NCI-H128 (cell line): ENCODE results near the gene HDHD5.

ENCODE experiments used
- DNase-seq: peaks from one replicate; lab custom pipeline; 2025; ENCODE audit not compliant: unreplicated experiment; lab: John Stamatoyannopoulos, UW

The HDHD5 gene

DNA sequence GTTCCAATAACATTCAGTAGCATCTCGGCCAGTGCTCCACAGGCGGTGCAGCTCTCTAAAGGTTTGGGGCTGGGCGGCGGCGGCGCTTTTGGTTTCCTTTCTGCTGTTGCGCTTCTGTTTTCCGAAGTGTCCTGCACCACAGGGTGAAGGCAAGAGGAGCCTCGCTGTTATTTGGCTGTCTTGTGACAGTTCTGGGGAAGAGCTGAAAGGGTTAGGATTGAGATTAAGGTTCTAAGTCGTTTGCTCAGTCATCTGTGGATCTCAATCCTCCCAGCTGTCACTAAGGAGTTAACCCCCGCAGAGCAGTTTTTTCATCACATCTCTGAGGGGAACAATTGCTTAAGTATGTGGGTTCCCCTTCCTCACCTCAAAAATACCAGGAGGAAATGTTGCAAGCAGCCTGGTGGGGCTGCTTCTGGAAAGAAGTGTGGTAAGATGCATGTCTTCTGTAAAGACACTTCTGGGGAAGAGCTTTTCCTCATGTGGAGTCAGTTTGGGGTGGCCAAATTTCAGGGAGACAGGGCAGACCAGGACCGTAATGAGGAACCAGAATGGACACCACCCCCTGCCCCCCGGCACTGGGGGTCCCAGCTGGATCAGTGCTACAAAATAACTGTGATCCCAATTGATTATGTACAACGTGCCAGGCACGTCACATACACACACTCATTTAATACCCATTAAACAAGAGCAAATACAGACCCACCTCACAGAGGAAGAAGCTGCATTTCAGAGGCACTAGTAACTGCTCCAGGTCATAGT is 52.1 kb downstream of the HDHD5 start:
- DNase-seq, result no peak

DNA sequence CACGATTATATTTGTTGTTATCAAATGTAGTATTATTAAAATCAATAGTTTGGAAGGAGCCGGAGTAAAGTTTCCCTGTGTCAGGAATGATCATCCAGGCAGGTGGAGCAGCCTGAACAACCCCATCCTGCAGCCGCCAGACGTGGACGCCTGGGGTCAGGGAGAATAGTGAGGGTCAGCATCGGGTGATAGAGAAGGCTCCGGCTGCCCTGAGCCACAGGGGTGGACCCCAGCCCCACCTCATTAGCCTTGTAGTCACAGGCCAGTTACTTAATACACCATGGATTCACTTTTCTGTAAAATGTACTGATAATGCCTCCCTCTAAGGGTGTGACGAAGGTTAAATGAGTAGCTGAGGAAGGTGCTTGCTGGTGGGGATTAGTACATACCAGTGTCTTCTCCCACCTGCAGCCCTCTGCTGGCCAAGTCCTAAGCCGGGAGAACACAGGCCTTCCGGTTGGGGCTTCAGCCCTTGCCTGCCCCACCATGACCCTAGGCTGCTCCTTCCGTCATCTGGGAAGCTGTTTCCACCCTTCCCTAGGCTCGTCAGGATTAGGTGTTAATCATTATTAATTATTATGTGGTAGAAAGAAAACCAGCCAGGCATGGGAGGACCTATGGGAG is 52.8 kb downstream of the HDHD5 start:
- no peak for DNase-seq

DNA sequence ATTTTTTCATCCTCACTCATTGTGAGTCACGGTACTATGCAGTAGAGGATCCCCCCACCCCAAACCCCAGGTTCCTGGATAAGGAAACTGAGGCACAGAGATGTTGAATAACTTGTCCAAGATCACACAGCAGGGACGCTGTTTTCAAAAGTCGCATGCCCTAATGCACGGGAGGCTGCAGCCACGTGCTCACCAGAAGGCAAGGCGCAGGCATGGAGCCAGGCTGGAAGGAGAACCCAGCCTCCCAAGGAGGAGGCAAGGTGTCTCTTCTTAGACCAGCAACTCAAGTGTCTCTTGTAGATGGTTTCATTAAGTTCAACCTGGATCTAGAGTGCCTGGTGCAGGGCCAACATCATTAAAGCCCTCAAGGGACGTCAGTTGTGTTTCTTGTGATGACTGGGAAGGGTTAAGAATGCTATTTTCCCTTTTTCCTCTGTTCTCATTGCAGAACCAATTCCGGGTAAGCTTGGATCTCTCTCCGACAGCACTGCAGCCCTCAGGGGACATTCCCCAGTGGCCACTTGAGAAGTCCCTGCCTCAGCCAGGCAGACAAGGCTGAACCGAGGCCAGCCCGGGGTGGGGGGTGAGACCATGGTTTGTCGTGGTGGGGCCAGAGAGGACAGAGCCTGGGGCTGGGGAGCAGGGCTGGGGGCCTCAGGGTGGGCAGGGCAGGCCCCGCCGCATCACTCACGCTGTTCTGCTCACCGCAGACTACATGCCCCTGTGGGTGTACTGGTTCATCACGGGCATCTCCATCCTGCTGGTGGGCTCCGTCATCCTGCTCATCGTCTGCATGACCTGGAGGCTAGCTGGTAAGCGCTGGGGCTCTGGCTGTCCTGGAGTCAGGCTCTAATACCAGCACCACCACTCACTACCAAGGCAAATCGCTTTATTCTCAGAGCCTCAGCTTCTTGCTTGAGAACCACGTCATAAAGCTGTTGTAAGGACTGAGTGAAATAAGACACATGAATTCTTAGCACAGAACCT is 53.6 kb downstream of the HDHD5 start:
- DNase-seq, result no peak

DNA sequence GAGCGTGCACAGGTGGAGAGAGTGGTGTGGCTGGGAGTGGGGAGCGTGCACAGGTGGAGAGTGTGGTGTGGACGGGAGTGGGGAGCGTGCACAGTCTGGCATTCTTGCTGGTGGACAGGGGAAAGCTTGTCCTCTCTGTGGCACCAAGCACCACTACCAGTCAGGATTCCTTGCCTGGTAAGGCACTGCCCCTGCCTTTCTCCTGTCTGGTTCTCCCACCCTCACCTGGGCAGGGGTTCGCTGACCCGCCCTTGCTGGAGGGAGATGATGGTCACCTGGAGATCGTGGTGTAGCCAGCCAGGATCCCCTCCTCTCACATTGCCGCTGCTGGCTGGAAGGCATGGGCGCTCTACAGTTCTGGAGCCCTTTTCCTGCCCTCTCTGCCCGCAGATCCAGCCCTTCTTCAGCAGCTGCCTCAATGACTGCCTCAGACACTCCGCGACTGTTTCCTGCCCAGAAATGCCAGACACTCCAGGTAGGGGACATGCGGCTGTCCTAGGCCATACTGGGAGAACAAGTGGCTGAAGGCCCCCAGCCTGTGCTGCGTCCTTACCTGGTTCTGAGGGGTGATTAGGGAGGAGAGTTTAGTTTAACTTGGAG is 54.6 kb downstream of the HDHD5 start:
- no peak for DNase-seq

DNA sequence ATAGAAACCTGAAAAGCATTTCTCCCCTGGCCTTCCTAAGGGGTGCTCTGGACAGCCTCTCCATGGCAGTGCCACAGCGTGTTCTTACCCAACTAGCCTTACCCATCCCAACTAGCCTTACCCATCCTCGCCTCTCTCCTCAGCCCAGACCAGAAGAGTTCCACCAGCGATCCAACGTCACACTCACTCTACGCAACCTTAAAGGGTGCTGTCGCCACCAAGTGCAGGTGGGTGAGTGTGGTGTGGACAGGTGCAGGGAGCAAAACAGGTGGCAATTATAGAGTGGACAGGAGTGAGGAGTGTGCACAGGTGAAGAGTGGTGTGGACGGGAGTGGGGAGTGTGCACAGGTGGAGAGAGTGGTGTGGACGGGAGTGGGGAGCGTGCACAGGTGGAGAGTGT is 55.7 kb downstream of the HDHD5 start:
- no peak for DNase-seq

DNA sequence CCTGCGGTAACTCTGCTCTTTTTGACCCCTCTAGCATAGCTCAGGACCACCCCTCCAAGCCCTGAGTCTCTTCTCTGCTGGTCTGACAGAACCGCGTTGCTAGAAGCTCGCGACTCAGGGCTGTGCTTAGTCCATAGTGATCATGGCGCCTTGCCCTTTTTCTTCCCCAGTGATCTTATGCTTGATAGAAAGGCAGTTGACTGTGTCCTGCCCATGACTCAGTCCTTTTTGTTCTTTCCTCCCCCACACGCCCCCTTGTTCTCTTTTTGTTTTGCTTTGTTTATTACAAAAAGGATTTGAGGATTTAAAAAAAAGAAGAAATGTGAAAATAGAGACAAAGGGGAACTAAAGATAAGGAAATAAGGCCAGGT is 56.8 kb downstream of the HDHD5 start:
- no peak for DNase-seq

DNA sequence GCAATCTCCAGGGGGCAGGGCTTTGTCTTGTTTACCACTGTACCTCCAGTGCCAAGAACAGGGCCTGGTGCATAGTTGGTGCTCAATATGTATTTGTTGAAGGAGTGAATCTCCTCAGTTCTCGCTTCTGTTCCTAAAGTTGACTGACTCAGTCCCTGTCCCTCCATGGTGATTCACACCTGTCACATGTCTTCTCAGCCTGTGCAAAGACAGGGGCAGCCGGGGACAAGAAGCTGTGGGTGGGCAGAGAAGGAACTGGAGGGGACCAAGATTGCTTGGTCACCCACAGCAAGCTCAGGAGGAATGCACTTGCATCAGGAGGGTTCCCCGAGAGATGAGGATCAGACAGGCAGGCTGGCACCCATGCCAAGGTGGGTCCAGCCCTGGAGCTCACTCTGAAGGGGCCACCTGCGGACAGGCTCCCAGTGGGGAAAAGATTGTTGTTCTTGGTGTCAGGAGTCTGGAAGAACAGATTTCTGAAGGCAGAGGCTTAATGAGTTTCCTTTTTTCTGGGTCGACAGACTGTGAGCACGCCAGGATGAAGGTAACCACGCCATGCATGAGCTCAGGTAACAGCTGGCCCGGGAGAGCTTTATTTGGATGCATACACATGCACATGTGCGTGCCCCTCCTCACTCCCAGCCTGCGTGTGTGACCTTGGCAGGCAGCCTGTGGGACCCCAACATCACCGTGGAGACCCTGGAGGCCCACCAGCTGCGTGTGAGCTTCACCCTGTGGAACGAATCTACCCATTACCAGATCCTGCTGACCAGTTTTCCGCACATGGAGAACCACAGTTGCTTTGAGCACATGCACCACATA is 57.4 kb downstream of the HDHD5 start:
- DNase-seq, result no peak

DNA sequence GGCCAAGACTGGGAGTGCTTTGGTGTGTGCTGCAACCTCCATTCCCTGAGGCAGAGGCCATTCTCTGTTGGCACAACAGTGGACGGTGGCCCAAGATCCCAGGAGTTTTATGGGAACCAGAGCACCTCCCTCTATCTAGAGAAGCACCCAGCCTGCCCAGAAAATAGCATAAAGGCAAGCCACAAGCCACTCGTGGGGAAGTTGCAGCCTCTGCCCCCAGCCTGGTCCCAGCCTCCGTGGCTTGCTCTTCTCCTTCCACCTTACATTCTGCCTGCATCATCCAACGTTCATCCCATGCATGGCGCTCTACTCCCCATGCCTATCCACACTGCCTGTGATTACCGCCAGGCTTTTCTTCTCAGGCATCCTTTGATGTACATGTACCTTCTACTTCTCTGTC is 58.5 kb downstream of the HDHD5 start:
- DNase-seq, result no peak

DNA sequence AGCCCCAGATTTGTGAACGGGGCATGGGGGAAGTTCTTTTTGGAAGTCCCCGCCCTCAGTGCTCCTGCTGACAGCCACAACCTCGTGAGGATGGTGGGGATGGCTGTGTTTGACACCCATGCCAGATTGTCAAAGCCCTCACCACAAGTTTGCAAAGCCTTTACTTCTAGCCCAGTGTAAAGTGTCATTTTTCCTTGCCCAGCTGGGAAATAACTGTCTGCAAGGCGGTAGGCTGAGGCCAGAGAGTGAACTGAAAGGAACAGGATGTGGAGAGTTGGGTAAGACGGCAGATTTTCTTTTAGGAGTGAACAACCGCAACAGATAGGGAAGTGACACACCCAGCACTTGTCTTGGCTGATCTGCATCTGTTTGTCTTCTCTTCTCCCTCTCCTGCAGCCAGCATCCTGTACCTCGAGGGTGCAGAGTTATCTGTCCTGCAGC is 60.7 kb downstream of the HDHD5 start:
- no peak for DNase-seq

DNA sequence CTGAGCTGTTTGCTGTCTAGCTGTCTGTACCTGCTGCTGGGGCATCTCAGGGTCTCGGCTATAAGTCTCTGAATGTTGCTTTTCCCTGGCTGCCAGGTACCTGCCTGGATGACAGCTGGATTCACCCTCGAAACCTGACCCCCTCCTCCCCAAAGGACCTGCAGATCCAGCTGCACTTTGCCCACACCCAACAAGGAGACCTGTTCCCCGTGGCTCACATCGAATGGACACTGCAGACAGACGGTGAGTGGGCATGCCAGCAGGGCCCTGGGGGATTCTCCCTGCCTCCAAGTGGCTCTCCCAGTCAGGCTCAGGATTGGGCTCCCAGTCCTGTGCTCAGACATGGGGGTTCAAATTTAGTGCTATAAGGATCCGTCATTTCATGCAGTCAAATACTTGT is 61.4 kb downstream of the HDHD5 start:
- DNase-seq, result no peak

DNA sequence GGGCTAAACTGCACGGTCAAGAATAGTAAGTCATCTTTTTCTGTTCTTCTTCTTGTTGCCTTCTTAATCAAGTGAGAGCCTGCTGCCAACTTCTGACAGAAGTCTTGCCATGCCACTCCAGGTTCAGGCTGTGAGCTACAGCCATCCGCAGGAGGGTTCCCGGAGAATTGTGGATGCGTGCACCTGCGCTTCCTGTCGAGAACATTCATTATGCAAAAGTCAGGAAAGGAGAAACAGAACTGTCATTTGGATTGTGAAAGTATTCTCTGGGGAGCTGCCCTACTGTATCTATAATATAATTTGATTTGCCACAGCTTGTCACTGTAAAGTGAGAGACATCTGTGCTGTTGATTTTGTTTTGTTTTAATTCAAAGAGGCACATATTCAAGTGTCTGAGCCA is 62.0 kb downstream of the HDHD5 start:
- DNase-seq, result no peak

DNA sequence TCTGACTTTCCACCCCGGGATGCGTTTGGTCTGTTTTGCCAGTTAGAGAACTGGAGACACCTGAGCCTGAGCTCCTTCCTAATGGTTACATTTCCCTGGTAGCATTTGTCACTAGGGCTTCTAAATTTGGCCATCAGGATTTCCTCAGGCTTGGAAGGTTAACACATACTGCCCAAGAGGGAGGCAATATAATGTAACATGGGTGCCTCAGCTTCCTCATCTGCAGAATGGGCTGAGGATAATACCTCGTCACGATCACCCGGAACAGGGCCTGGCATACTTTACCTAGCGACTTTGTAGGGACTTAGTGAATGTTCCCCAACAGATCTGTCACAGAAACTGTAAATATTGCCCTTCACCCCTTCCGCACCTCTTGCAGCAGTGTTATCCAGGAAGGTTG is 63.0 kb downstream of the HDHD5 start:
- no peak for DNase-seq

DNA sequence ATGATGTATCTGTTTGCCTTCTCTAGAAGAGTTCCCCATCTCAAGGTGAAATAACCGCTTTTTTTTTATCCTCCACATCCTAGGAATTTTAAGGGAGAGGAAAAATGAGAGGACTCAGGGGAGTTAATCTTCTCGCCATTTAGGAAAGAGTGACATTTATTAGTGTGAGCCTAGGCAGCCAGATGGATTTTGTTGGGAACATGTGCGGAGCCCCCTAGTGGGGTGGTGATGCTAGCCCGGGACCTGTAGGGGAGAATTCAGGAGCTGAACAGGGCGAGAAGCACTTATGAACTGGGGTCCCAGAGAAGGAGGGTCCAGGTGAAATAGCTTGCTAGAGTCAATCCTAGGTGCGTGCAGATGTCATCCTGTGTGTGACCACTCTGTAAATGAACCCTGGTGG is 63.5 kb downstream of the HDHD5 start:
- no peak for DNase-seq

DNA sequence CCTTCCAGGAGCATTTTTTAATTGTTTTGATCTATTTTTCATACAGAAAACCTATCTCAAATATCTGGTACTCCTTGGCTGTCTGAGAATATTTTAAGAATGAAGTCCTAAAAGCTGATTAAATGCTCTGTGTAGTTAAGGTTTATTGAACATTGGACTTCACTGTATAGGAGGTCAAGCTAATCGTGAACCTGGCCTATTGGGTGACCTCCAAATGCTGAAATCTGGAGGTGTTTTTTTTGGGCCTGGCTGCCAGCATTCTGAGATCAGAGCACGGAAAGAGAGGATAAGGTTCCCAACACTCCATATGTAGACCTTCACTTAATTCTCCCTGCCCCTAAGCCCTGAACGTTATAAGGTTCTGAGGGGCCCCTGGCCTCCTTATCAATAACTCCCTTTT is 66.0 kb downstream of the HDHD5 start:
- no peak for DNase-seq

DNA sequence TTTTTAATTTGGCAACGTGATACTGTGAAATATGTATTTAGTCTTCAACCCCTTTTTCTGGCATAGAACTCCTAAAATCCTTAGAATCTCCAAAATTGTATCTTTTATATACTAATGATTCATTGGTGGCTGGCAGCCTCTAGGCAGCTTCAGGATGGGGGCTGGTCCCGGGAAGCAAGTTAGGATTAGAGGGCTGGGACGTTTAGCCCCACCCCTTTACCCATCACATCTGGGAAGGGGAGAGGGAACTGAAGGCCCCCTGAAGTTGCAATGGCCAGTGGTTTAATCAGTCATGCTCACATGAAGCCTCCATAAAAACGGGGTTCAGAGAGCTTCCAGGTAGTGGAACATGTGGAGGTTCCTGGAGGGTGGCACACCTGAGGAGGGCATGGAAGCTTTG is 67.2 kb downstream of the HDHD5 start:
- no peak for DNase-seq

DNA sequence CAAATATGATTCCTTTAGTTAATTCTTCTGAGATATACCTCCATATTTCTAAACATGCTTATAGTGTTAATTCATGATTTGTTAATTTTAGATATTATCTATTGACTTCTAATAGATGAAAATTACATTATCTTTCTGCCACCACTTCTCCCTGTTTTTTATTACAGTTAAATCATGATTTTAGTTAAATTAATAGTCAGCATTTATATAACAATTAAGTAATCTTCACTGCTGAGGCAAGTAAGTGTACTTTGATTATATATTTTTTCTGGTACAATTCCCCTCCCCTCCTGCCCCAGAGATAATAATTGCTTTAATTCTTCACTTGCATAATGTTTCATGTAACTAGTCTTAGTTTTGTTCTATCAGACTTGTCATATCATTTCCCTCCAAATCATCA is 68.5 kb downstream of the HDHD5 start:
- DNase-seq, result no peak
